AG04450 (cell line): ENCODE data around the gene MPZL1. TPM values are rescaled to one million over a fixed set of nuclear protein-coding genes. Genes with fewer than 3 reads are reported as not detected.

Source experiments
- CTCF ChIA-PET: fragments of 300-600, 350-600 bp; formaldehyde crosslinking; extraction: SDS; loops from one replicate; lab custom pipeline; 2022; ENCODE audit warnings: antibody characterized with exemption, inconsistent platforms; lab: Charles Lee
- POLR2A ChIA-PET: fragments of 350-600 bp; formaldehyde crosslinking; extraction: SDS; loops from one replicate; lab custom pipeline; 2021; ENCODE audit warnings: antibody characterized with exemption, inconsistent platforms; lab: Yijun Ruan, JAX
- DNase-seq: peaks from one replicate; pipeline ENCODE4 v3.0.0-alpha.2; 2011; ENCODE audit warnings: low read depth, low spot score
- H3K27ac ChIP-seq: one replicate; pipeline ENCODE4 v1.5.1; 2012; ENCODE audit warnings: low read depth, low read length, control low read depth
- H3K27me3 ChIP-seq: one replicate; pipeline ENCODE4 v1.6.0; 2012; ENCODE audit warnings: low read length; ENCODE audit not compliant: control insufficient read depth, insufficient read depth
- H3K4me3 ChIP-seq: 2 replicates; pipeline ENCODE4 v1.5.1; 2011; ENCODE audit warnings: mild to moderate bottlenecking, low read depth, low read length, control low read depth
- H3K9me3 ChIP-seq: 2 replicates; pipeline ENCODE4 v1.5.1; 2012; ENCODE audit warnings: low read length; ENCODE audit not compliant: control insufficient read depth, insufficient read depth
- CTCF ChIP-seq: IDR thresholded peaks from 2 replicates; pipeline ENCODE4 v1.5.1; 2011; ENCODE audit warnings: low read depth, low read length, control low read depth, inconsistent platforms
- polyA plus RNA-seq: library from polyadenylated mRNA; depleted of rRNA; stranded (reverse); fragments of >200 nt; gene quantifications from 2 replicates; pipeline ENCODE4 v1.2.3, GENCODE V29; 2011

MPZL1 gene
- polyA plus RNA-seq, 1 experiment: 198 TPM

- no peaks in the 10 kb centered on the region for H3K9me3 ChIP-seq
- ChIA-PET POLR2A (no interaction called here), CTCF (no interaction called here)
- no peak for DNase-seq
- H3K27ac ChIP-seq: no peak overlapping the region
- no peak for TF ChIP-seq CTCF
- H3K4me3 ChIP-seq: no peak overlapping the region
- no peaks in the 10 kb centered on the region for H3K27me3 ChIP-seq
Measured at GRCh38 chr1:167786502-167786901, 64.7 kb downstream of the MPZL1 start.

- POLR2A ChIA-PET: no interaction called here
- TF ChIP-seq CTCF: no peak
- Histone ChIP-seq H3K9me3 (no peaks in the 10 kb centered on the region), H3K4me3 (no peak overlapping the region), H3K27ac (no peak overlapping the region), H3K27me3 (no peaks in the 10 kb centered on the region)
- CTCF ChIA-PET: interaction anchor here (0.6 to 1.3 kb wide), 4 partner anchors 14 to 296 kb away, joined by 3 to 11 read pairs (median 4); no protein-coding TSS in a partner anchor
- no peak for DNase-seq
Measured at GRCh38 chr1:167789501-167789900, 67.7 kb downstream of the MPZL1 start.

GRCh38 chr1:167790117-167790516, 68.3 kb downstream of the MPZL1 start:
- no peak for TF ChIP-seq CTCF
- H3K27ac ChIP-seq: no peak overlapping the region
- no peaks in the 10 kb centered on the region for H3K27me3 ChIP-seq
- ChIA-PET POLR2A (interaction anchor here (0.6 to 0.7 kb wide), 2 partner anchors 47 to 75 kb away, joined by 3 to 6 read pairs; no protein-coding TSS in a partner anchor), CTCF (interaction anchor here (0.6 to 1.3 kb wide), 4 partner anchors 14 to 295 kb away, joined by 4 to 11 read pairs (median 4); no protein-coding TSS in a partner anchor)
- no peaks in the 10 kb centered on the region for H3K9me3 ChIP-seq
- H3K4me3 ChIP-seq: no peak overlapping the region
- no peak for DNase-seq

GRCh38 chr1:167791281-167792187, 69.8 kb downstream of the MPZL1 start:
- ChIA-PET CTCF (interaction anchor here (0.5 to 1.1 kb wide), 3 partner anchors 11 to 141 kb away, joined by 3 to 5 read pairs (median 4); no protein-coding TSS in a partner anchor), POLR2A (interaction anchor here (0.6 to 1.9 kb wide), 11 partner anchors 15 to 355 kb away, joined by 3 to 15 read pairs (median 4); partner anchors contain the start of genes DCAF6, MPC2 and MPZL1)
- Histone ChIP-seq H3K9me3 (no peaks in the 10 kb centered on the region), H3K27ac (peak overlapping the region; percentile 87), H3K27me3 (no peaks in the 10 kb centered on the region), H3K4me3 (no peak overlapping the region)
- peak; percentile 98 for DNase-seq
- TF ChIP-seq CTCF: no peak

GRCh38 chr1:167792188-167792565, 70.4 kb downstream of the MPZL1 start:
- Histone ChIP-seq H3K4me3 (no peak overlapping the region), H3K27me3 (no peaks in the 10 kb centered on the region), H3K27ac (peak overlapping the region; percentile 87), H3K9me3 (no peaks in the 10 kb centered on the region)
- CTCF ChIA-PET: interaction anchor here (0.8 to 1.1 kb wide), 3 partner anchors 8 to 12 kb away, joined by 3 to 5 read pairs (median 3); no protein-coding TSS in a partner anchor
- 0 out of 2 replicates have a peak, but pooled peaks have one; percentile 1 for TF ChIP-seq CTCF
- POLR2A ChIA-PET: interaction anchor here (0.6 to 1.9 kb wide), 9 partner anchors 16 to 355 kb away, joined by 3 to 15 read pairs (median 5); partner anchors contain the start of genes DCAF6, MPC2 and MPZL1
- DNase-seq: no peak
